ENCODE results near the gene SHROOM3.

Gene SHROOM3

DNA sequence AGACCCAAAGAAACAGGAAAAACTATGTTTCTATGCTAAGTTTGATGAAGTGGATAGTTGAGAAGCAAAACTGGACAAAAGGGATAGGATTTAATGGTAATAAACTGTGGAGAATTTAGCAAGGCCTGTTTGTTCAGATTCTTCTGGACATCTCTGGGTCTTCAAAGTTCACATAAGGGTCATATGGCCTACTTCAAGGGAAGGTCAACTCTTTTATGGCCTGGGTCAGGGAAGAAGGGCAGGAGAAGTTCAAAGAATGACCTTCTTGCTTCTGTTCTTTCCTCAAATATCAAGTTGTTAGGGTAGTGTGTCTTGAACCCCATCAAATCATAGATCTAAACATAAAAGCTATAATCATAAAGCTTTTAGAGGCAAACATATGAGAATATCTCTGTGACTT is 360.2 kb downstream of the SHROOM3 start:
- no peak for ATAC-seq
- Mint-ChIP-seq H3K9me3 (peaks cover 6% of the 10 kb centered on the region), H3K27ac (no peak overlapping the region), H3K4me1 (no peaks in the 10 kb centered on the region), H3K36me3 (no peaks in the 10 kb centered on the region), H3K27me3 (peaks cover 32% of the 10 kb centered on the region), H3K4me3 (no peak overlapping the region)

DNA sequence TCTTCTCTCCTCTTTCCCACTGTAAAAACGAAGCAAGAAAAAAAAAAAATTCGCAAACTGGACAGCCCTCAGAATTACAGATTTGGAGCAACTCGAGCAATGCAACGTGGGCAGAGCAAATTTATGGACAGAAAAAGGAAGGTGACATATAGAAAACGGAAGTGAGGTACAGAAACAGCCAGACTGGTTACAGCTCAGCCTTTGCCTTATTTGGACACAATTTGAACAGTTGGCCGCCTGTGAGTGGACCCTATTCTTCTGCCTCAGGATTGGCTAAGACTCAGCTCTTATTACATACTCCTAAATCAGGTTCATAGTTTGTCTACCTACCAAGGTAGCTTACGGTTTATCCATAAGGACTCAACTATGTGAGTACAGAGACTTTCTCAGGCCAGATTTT is 364.1 kb downstream of the SHROOM3 start:
- H3K9me3 Mint-ChIP-seq, result peaks cover 6% of the 10 kb centered on the region
- no peaks in the 10 kb centered on the region for H3K4me1 Mint-ChIP-seq
- no peak for ATAC-seq
- no peaks in the 10 kb centered on the region for H3K36me3 Mint-ChIP-seq
- H3K27me3 Mint-ChIP-seq, result peaks cover 55% of the 10 kb centered on the region
- no peak overlapping the region for H3K4me3 Mint-ChIP-seq
- H3K27ac Mint-ChIP-seq, result no peak overlapping the region

GRCh38 chr4:76799718-76800117 is 364.7 kb downstream of the SHROOM3 start:
- H3K36me3 Mint-ChIP-seq, result no peaks in the 10 kb centered on the region
- H3K4me3 Mint-ChIP-seq, result no peak overlapping the region
- H3K9me3 Mint-ChIP-seq, result peaks cover 6% of the 10 kb centered on the region
- no peaks in the 10 kb centered on the region for H3K4me1 Mint-ChIP-seq
- H3K27ac Mint-ChIP-seq, result no peak overlapping the region
- peaks cover 61% of the 10 kb centered on the region for H3K27me3 Mint-ChIP-seq
- no peak for ATAC-seq

- Mint-ChIP-seq H3K4me3 (no peak overlapping the region), H3K36me3 (no peaks in the 10 kb centered on the region), H3K27ac (no peak overlapping the region), H3K27me3 (peaks cover 63% of the 10 kb centered on the region), H3K9me3 (peaks cover 6% of the 10 kb centered on the region), H3K4me1 (no peaks in the 10 kb centered on the region)
- ATAC-seq, result no peak
Measured at GRCh38 chr4:76800902-76801301, 365.9 kb downstream of the SHROOM3 start.

DNA sequence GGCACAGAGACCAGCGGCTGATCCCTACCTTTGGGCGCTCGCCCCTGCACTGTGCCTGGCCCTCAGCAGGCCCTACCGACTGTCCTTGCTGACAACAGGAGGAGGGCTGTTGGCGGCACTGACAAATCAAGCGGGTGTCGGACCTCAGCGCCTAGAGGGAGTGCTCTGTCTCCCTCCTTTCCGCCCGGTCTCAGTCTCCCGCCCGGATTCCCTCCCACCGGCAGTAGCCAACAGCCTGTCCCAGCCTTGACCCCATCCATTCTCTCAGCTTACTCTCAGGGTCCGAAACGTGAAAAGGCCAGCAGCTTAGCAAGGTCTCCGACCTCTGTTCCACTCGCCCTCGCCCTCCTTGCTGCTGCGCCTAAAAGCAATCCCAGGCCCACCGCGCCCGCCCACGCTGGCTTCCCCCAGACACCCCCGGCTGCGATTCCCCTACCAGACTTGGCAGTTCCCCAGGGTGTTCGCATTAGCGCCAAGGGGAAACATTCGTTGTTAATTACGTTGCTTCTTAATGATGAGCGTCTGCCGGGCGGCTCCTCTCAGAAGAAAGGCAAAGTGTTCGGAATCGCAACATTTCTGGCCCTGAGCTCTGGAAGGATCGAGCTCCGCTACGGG is 366.7 kb downstream of the SHROOM3 start:
- no peaks in the 10 kb centered on the region for H3K36me3 Mint-ChIP-seq
- peaks cover 9% of the 10 kb centered on the region for H3K9me3 Mint-ChIP-seq
- no peaks in the 10 kb centered on the region for H3K4me1 Mint-ChIP-seq
- H3K27ac Mint-ChIP-seq, result no peak overlapping the region
- peak; percentile 10 for ATAC-seq
- peaks cover 63% of the 10 kb centered on the region for H3K27me3 Mint-ChIP-seq
- H3K4me3 Mint-ChIP-seq, result no peak overlapping the region

DNA sequence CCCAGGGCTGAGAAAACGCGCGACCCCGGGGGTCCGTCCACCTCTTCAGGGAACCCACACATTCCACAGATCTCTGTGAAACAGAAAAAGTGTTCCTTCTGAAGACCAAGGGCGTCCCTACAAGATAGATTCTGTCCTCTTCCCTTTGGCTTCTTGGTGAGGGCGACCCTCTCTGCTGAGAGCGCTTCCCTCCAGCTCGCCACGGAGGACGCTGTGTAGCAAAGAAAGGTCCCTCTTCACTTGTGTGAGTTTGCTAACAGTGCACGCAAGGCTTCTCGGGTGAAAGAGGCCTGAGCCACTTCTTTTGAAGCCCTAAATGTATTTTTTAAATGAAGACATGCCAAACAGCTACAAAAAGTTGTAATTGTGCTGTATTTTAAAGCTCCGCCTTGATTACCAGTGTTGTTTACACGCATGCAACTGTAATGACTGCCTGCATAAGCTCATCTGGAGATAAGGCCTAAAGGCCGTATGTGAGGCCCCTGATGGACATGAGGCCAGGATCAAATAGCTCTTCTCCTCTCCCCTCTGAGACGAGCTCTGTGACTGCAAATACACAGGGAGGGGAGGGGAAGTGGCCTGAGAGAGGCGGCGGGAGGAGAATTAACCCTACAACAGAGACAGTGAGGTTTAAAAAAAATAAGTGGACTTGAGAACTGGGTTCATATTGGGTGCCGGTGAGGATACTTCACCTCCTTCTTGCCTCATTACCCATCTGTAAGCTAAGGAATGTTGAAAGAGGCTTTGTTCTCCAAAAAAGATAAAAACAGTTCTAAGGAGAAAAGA is 367.4 kb downstream of the SHROOM3 start:
- peaks cover 60% of the 10 kb centered on the region for H3K27me3 Mint-ChIP-seq
- no peak overlapping the region for H3K4me3 Mint-ChIP-seq
- no peak overlapping the region for H3K27ac Mint-ChIP-seq
- H3K4me1 Mint-ChIP-seq, result no peaks in the 10 kb centered on the region
- no peak for ATAC-seq
- no peaks in the 10 kb centered on the region for H3K36me3 Mint-ChIP-seq
- H3K9me3 Mint-ChIP-seq, result peaks cover 9% of the 10 kb centered on the region

DNA sequence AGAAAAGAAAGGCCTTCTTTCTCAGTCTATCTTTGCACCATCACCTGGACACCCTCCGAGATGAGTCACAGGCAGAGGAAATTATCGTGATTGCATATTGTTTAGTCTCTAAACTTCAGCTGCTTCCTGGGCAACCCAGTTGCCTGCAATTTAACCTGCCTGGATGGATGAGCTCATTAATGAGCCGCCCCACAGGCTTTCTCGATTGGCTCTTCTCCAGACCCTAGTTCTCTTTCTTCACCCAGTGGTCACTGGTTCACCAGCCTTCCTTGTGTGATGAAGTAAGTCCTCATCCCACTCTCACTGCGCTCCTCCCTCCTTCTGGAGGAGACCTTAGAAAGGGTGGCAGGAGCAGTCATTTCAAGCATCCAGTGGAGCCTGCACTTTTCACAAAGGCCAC is 368.5 kb downstream of the SHROOM3 start:
- Mint-ChIP-seq H3K27me3 (peaks cover 49% of the 10 kb centered on the region), H3K36me3 (no peaks in the 10 kb centered on the region), H3K9me3 (peaks cover 6% of the 10 kb centered on the region), H3K4me1 (no peaks in the 10 kb centered on the region), H3K4me3 (no peak overlapping the region), H3K27ac (no peak overlapping the region)
- no peak for ATAC-seq

DNA sequence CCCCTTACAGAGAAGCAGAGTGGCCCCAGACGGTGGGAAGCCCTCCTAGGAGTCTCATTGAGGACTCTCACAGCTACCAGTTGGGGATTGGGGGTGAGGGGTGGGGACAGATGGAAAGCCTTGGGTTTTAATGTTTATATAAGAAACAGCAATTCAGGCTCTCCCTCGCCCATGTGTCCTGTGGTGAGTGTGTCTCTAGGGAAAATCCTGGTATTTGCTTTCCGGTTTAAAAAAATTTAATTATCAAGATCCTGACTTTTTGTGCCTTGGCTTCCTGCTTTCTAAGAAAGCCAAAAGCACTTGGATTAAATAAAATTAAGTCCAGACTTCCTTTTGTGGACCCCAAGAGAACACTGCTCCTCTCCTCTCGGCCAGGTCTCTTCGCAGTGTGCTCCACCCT is 369.1 kb downstream of the SHROOM3 start:
- Mint-ChIP-seq H3K36me3 (no peaks in the 10 kb centered on the region), H3K4me3 (no peak overlapping the region), H3K9me3 (peaks cover 6% of the 10 kb centered on the region), H3K27me3 (peaks cover 49% of the 10 kb centered on the region), H3K4me1 (no peaks in the 10 kb centered on the region), H3K27ac (no peak overlapping the region)
- ATAC-seq, result no peak

DNA sequence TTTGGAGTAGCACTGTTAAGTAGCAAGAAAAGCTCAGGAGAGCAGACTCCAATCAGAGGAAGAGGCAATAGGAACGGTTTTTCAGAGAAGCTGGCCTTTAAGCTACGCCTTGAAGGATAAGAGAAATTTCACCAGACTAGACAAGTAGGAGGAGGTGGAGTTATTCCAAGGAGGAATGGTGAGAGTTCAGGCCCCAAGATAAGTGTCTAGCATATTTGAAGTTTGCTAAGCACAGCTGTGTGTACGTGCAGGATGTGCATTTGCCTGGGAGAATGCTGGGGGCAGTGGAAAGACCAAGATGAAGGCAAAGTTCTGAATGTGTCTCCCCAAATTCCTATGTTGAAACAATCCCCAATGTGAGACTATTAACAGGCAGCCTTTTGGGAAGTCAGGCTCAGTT is 371.3 kb downstream of the SHROOM3 start:
- no peaks in the 10 kb centered on the region for H3K4me1 Mint-ChIP-seq
- peaks cover 3% of the 10 kb centered on the region for H3K9me3 Mint-ChIP-seq
- H3K27me3 Mint-ChIP-seq, result peaks cover 36% of the 10 kb centered on the region
- H3K27ac Mint-ChIP-seq, result no peak overlapping the region
- H3K4me3 Mint-ChIP-seq, result no peak overlapping the region
- H3K36me3 Mint-ChIP-seq, result no peaks in the 10 kb centered on the region
- ATAC-seq, result no peak

DNA sequence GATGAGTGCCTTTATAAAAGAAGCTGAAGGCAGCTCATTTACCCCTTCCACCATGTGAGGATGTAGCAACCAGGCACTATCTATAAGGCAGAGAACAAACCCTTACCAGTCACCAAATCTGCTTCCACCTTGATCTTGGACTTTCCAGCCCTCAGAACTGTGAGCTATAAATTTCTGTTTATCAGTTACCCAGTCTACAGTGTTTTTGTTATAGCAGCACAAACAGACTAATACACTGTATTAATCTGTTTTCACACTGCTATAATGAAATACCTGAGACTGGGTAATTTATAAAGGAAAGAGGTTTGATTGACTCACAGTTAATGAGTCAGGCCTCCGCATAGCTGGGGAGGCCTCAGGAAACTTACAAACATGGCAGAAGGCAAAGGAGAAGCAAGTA is 371.7 kb downstream of the SHROOM3 start:
- no peak for ATAC-seq
- Mint-ChIP-seq H3K4me1 (no peaks in the 10 kb centered on the region), H3K36me3 (no peaks in the 10 kb centered on the region), H3K4me3 (no peak overlapping the region), H3K27ac (no peak overlapping the region), H3K27me3 (peaks cover 32% of the 10 kb centered on the region), H3K9me3 (peaks cover 3% of the 10 kb centered on the region)

- Mint-ChIP-seq H3K27ac (no peak overlapping the region), H3K4me1 (no peaks in the 10 kb centered on the region), H3K4me3 (no peak overlapping the region), H3K9me3 (peaks cover 3% of the 10 kb centered on the region), H3K36me3 (no peaks in the 10 kb centered on the region), H3K27me3 (peaks cover 11% of the 10 kb centered on the region)
- ATAC-seq, result no peak
Measured at GRCh38 chr4:76809594-76810305, 374.7 kb downstream of the SHROOM3 start.

GRCh38 chr4:76811604-76812412 is 376.8 kb downstream of the SHROOM3 start:
- Mint-ChIP-seq H3K4me1 (no peaks in the 10 kb centered on the region), H3K27ac (no peak overlapping the region), H3K9me3 (peaks cover 4% of the 10 kb centered on the region), H3K36me3 (no peaks in the 10 kb centered on the region), H3K27me3 (peaks cover 18% of the 10 kb centered on the region), H3K4me3 (no peak overlapping the region)
- no peak for ATAC-seq

DNA sequence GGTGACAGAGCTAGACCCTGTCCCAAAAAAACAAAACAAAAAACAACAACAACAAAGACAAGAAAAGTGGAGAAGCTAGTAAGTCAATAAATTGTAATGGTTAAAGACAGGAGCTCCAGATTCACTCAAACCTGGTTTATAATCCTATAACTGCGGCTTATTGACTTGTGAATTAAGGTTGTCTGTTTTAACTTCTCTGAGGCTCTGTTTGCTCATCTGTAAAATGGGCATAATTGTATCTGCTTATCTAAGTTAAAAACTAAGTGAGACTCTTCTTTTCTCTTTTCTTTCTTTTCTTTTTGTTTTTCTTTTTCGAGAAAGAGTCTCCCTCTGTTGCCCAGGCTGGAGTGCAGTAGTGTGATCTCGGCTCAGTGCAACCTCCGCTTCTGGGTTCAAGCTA is 378.0 kb downstream of the SHROOM3 start:
- H3K4me3 Mint-ChIP-seq, result no peak overlapping the region
- H3K27me3 Mint-ChIP-seq, result peaks cover 18% of the 10 kb centered on the region
- H3K27ac Mint-ChIP-seq, result no peak overlapping the region
- no peaks in the 10 kb centered on the region for H3K36me3 Mint-ChIP-seq
- H3K4me1 Mint-ChIP-seq, result no peaks in the 10 kb centered on the region
- no peak for ATAC-seq
- peaks cover 8% of the 10 kb centered on the region for H3K9me3 Mint-ChIP-seq

DNA sequence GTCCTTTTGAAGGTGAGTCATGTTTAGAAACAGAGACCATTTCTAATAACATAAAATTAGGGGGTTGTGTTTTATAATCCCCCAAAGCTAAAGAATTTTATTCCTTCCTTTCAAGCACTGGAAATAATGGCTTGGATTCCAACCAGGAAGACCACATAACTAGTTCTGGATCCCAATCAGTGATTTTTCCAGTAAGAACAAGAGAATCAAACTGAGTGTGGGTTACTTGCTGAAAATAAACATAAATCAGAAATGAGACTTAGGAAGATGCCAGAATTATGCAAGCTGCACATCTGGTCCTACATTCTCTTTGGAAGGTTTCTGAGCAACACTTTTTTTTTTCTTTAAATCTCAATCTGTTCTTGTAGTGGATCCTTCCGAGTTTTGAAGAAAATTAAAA is 386.6 kb downstream of the SHROOM3 start:
- no peak overlapping the region for H3K27ac Mint-ChIP-seq
- no peak overlapping the region for H3K4me3 Mint-ChIP-seq
- ATAC-seq, result no peak
- H3K4me1 Mint-ChIP-seq, result no peaks in the 10 kb centered on the region
- H3K27me3 Mint-ChIP-seq, result peaks cover 51% of the 10 kb centered on the region
- H3K36me3 Mint-ChIP-seq, result no peaks in the 10 kb centered on the region
- peaks cover 10% of the 10 kb centered on the region for H3K9me3 Mint-ChIP-seq

DNA sequence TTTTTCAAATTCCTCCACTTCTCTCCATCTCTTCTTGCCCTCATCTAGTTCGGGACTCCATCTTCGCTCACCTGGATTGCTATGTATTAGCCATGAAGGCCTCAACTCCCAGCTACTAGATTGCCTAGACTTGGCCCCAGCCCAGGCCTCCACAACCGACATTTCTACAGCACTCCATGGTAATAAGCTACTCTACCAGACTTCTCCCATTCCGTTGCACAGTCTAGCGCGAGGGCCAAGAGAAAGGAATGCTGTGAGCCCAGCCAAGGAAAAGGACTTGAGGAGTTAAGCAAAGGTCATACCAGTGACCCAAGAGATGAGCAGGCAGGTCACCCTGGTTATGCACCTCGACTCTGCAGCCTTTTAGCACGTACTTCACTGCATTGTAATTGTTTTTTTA is 387.3 kb downstream of the SHROOM3 start:
- no peak for ATAC-seq
- Mint-ChIP-seq H3K4me3 (no peak overlapping the region), H3K4me1 (no peaks in the 10 kb centered on the region), H3K9me3 (peaks cover 7% of the 10 kb centered on the region), H3K36me3 (no peaks in the 10 kb centered on the region), H3K27ac (no peak overlapping the region), H3K27me3 (peaks cover 51% of the 10 kb centered on the region)

All from stimulated activated memory B cell treated with anti-CD40 and anti-IgM and Interleukin-4, amounts not matched to agents 10 μg/mL and 1 μg/mL and 100 μg/mL, for 72 hours (primary cell).